Renal cortex interstitium (tissue), 15 donors: Measurements from ENCODE around the gene PIAS2. TPM values are rescaled to one million over a fixed set of nuclear protein-coding genes. Genes with fewer than 3 reads are reported as not detected.
A peak's percentile ranks its signal among the peaks of the same experiment; 100 is the strongest.
"Not testable (repeated sequence)": the region's sequence is repeated elsewhere in the genome, so short reads cannot be mapped to it uniquely, and the experiment has no call there.

Experiments
- DNase-seq, 11 donors: peaks; one replicate each; pipeline ENCODE4 v3.0.0-alpha.2; 2013; ENCODE audit warnings: low read depth in 9 of 11, low spot score in 4 of 11; ENCODE audit errors: extremely low read depth in 1 of 11
- long read RNA-seq, 16 experiments: transcript quantifications; one replicate each; lab custom pipeline, GENCODE V29; 2026
- polyA plus RNA-seq, 3 donors: library from polyadenylated mRNA; unstranded; fragments of 120-200 nt; gene quantifications; one replicate each; pipeline ENCODE4 v1.2.1, GENCODE V29; 2013; ENCODE audit not compliant: insufficient read length in 3 of 3

The PIAS2 gene, protein sequence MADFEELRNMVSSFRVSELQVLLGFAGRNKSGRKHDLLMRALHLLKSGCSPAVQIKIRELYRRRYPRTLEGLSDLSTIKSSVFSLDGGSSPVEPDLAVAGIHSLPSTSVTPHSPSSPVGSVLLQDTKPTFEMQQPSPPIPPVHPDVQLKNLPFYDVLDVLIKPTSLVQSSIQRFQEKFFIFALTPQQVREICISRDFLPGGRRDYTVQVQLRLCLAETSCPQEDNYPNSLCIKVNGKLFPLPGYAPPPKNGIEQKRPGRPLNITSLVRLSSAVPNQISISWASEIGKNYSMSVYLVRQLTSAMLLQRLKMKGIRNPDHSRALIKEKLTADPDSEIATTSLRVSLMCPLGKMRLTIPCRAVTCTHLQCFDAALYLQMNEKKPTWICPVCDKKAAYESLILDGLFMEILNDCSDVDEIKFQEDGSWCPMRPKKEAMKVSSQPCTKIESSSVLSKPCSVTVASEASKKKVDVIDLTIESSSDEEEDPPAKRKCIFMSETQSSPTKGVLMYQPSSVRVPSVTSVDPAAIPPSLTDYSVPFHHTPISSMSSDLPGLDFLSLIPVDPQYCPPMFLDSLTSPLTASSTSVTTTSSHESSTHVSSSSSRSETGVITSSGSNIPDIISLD
- 10 to 100 TPM; 24.4 to 27.7 (median 27.5) TPM for polyA plus RNA-seq
- long read RNA-seq, donor 1, full-length matches to known transcripts, result 3 of 3 reads
- long read RNA-seq, donor 1, partial matches to known transcripts, result 0 of 3 reads
- long read RNA-seq, donor 1, other reads (novel, unspliced or antisense), result 0 of 3 reads
- long read RNA-seq, donor 2, full-length matches to known transcripts, result 1 of 1 reads
- long read RNA-seq, donor 2, partial matches to known transcripts, result 0 of 1 reads
- long read RNA-seq, donor 2, other reads (novel, unspliced or antisense), result 0 of 1 reads
- long read RNA-seq, donor 3, full-length matches to known transcripts, result 4 of 27 reads
- long read RNA-seq, donor 3, partial matches to known transcripts, result 16 of 27 reads
- long read RNA-seq, donor 3, other reads (novel, unspliced or antisense), result 7 of 27 reads
- long read RNA-seq, donor 4, full-length matches to known transcripts, result 4 of 4 reads
- long read RNA-seq, donor 4, partial matches to known transcripts, result 0 of 4 reads
- long read RNA-seq, donor 4, other reads (novel, unspliced or antisense), result 0 of 4 reads
- long read RNA-seq, donor 5, result 0 reads
- long read RNA-seq, donor 6, full-length matches to known transcripts, result 2 of 2 reads
- long read RNA-seq, donor 6, partial matches to known transcripts, result 0 of 2 reads
- long read RNA-seq, donor 6, other reads (novel, unspliced or antisense), result 0 of 2 reads
- long read RNA-seq, donor 7, result 0 reads
- long read RNA-seq, donor 8, result 0 reads
- long read RNA-seq, donor 9, full-length matches to known transcripts, result 2 of 2 reads
- long read RNA-seq, donor 9, partial matches to known transcripts, result 0 of 2 reads
- long read RNA-seq, donor 9, other reads (novel, unspliced or antisense), result 0 of 2 reads
- long read RNA-seq, donor 10, full-length matches to known transcripts, result 4 of 4 reads
- long read RNA-seq, donor 10, partial matches to known transcripts, result 0 of 4 reads
- long read RNA-seq, donor 10, other reads (novel, unspliced or antisense), result 0 of 4 reads
- long read RNA-seq, donor 11, full-length matches to known transcripts, result 2 of 2 reads
- long read RNA-seq, donor 11, partial matches to known transcripts, result 0 of 2 reads
- long read RNA-seq, donor 11, other reads (novel, unspliced or antisense), result 0 of 2 reads
- long read RNA-seq, donor 12, result 0 reads
- long read RNA-seq, donor 13, result 0 reads
- long read RNA-seq, donor 14, full-length matches to known transcripts, result 1 of 1 reads
- long read RNA-seq, donor 14, partial matches to known transcripts, result 0 of 1 reads
- long read RNA-seq, donor 14, other reads (novel, unspliced or antisense), result 0 of 1 reads
- long read RNA-seq, donor 15, full-length matches to known transcripts, result 2 of 2 reads
- long read RNA-seq, donor 15, partial matches to known transcripts, result 0 of 2 reads
- long read RNA-seq, donor 15, other reads (novel, unspliced or antisense), result 0 of 2 reads
- long read RNA-seq, donor 16, full-length matches to known transcripts, result 9 of 19 reads
- long read RNA-seq, donor 16, partial matches to known transcripts, result 0 of 19 reads
- long read RNA-seq, donor 16, other reads (novel, unspliced or antisense), result 10 of 19 reads

DNA sequence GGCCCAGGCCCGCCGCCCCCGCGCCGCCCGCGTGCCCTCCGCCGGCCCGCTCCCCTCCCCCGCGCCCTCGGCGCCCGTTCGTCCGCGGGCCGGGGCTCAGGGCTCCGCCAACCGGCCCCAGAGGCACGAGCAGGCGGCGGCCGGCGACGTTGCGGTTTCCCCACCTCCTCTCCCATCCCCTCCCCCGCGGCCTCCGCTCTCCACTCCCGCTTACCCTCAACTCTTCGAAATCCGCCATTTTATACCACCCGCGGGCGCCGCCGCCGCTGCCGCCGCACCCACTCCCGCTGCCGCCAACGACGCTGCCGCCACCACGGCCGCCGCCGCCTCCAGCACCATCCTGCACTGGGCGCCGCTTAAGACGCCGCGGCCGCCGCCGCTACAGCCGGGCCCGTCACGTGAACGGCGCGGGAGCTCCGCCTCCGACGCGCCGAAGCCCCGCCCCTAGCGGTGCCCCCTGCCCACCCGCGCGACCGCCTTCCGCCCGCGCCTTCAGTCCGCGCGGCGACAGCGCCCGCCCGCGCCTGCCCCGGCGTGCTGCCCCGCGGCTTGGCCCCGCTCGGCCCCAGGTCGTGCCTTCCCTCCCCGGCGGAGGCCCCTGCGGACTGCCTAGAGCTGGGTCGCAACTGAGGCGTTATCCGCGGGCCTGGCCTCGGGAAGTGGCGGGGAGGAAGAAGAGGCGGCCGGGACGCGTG, at the start of gene PIAS2, which contains the start of gene KATNAL2:
Gene PIAS2 (minus strand): TSS at position 400 of the 695 bp plus-strand sequence. CDS start 162 bp downstream, at position 238.
Gene KATNAL2 (plus strand): TSS at position 495 of the 695 bp plus-strand sequence. CDS start 29,271 bp downstream, outside the sequence.
- peak in 9 of 11 donors; percentile 53 to 77 (median 72) for DNase-seq

DNA sequence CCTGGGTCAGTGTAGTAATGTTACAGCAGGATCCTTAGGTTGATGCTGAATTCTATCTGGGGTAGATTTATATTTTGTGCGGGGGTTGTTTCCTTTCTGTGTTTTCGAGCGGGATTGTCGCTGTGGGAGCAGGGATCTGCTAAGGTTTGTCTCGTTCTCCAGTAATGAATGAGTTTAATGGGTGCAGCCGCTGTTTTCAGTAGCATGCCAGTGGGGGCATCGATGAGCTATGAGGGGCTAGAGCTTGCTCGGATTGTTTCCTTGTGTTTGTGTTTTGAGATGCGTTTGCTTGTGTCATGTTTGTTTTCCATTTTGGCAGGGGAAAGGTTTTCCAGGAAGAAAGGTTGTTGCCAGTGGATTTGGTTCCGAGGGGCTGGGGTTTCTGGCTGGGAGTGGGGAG, 49.0 kb upstream of the PIAS2 start:
- DNase-seq, result not testable (repeated sequence)

DNA sequence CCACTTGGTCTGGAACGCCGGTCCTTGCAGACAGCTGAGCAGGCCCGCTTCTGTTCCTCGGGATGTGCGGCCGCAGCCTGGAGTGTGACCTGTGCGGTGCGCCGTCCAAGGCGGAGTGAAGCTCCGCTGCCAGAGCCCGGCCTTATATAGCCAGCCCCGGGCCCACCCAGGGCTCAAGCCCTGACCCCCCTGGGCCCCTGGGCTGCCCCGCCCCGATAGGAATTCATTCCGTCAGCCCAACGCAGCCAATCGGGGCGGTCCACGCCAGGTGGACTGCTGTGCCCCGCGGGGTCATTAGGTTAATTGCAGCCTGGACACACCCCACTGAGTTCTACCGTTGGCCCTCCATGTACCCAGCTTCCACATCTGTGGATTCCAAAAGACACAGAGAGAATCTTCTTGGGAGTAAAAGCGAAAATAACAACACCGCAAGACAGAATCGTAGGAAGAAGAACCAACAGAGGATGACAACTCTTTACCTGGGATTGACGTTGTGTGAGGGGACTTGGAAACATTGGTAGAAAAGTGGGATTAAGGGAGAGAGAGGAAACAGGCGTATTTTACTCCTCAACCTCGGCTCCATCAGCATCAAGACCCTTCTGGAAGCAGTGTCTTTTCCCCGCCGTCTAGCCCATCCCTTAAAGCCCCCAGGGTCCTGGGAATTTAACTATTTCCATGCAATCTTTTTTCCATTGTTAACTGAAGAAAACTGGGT, 47.4 kb upstream of the PIAS2 start:
- not testable (repeated sequence) for DNase-seq

DNA sequence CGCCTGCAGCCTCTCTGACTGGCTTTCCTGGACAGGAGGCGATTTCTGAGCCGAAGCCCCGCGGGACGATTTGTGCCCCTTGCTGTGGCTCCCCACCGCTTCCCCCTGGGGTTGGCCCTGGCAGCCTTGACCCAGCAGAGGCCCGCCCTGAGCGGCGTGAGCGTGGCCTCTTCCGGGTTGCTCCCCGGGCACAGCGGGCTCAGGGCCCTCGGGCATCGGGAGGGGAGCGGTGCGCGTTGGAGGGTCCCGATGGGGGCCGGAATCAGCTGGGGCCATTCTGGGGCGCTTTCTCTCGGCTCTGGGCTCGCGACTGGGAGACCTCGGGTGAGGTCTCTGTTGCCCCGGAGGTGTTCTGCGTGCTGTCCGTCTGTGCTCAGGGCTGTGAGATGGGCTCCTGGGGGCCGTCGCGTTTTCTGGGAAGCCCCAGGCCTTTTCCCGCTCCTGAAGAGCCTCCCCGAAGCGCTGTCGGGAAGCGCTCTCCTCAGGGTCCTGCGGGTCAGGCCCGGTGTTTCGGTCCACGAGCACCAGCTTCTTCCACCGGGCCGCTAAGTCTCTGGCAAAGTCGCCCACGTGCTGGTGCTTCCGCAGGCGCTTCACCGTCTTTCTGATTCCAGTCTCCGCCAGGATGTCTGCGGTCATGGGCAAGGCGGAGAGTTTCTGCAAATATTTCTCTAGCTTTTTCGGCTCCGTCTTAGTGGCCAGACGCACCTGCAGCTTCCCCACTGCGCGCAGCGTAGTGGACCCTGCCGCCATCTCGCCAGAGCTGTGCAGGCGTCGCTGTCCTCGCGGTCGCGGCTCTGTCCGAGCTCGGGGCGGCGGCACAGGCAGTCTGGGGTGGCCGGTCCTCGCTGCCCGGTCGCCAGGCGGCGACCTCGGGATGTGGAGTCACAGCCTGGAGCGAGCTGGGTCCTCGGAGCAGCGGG, 46.6 kb upstream of the PIAS2 start:
- not testable (repeated sequence) for DNase-seq

DNA sequence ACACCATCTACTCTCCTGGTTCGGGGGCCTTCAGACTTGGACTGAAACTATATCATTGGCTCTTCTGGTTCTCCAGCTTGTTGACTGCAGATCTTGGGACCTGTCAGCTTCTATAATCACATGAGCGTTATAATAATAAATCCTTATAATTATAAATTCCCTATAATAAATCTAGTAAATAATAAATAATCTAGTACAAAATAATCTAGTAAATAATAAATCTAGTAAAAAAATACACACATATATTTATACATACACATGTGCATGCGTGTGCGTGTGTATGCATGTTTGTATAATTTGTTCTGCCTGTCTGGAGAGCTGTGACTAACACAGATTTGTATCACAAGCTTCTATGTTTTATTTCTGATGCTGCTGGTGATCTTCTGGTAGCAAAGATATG, 40.9 kb upstream of the PIAS2 start:
- DNase-seq, result no peak

DNA sequence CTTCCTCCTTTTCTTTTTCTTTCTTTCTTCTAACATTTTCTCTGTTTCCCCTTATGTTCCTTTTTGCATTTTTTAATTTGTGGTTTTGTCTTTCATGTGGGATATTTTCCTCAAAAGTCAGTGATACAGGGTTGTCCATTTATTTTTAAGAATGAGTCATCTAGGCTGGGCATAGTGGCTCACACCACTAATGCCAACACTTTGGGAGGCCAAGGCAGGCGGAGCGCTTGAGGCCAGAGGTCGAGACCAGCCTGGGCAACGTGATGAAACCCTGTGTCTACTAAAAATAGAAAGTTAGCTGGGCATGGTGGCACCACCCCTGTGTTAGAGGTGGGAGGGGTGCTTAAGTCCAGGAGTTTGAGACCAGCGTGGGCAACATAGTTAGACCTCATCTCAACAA, 35.9 kb upstream of the PIAS2 start:
- DNase-seq, result no peak

DNA sequence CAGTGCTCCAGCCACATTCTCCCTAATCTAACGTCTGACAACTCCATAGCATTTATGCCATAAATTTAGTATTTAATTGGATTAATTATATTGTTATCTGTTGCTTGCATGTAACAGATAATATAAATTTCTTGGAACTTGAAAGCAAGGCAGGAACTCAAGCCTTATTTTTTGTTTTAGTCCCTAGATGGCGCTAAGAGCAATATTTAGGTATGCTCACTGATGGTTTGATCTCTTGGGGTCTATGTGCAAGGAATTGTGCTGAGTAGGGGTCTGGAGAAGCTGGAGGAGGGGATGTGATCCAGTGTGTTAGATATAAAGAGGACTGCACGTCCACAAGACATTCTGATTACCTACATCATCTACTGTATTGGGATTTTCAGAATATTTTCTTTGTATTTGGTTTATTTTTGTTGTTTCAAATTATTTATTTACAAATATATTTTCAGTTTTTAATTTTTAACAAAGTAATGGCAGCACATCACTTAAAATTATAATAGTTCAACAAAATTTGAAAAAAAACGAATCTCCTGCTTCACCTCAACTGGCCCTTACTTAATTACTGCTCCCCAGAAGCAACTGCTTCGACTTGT, 32.9 kb upstream of the PIAS2 start:
- DNase-seq, result no peak

DNA sequence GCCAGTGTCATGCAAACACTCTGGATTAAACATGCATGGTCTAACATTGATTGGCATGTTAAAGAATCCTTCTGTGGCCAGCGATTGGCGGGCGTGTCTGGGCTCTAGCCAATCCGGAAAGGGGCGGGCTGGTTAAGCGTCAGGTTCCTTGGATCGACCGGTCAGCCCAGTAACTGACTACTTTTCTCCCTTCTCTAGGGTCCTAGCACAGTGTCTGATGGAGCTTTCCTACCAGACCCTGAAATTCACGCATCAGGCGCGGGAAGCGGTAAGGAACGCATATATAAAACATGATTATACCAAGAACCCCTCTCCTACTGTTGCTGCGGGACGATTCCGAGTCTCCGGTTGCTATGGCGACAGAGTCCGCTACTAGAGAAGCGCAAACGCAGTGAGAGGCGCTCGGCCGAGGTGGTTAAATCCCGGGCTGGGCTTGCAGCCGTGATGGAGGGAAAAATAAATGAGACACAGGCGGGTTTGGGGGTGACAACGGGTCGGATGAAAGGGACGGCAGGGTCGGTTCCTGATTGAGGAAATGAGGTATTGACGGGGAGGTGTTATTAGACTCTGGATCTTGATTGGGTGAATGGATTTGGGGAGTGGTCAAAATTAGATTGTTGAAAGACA, 29.5 kb upstream of the PIAS2 start:
- DNase-seq, result peak in 9 of 11 donors; percentile 68 to 84 (median 78)

DNA sequence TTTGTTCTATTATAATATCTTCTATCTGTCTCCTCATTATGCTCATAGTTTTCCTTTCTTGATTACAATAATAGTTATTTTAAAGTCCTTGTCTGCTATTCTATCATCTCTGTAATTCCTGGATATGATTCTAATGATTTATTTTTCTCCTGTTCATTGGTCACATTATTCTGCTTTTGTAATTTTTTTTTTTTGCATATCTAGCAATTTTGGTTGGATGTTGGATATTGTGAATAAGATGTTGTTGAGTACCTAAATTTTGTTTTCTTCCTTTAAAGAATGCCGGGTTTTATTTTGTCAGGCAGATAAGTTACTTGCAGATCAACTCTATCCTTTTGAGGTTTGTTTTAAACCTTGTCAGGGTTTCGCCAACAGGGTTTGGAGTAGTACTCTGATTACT, 25.3 kb upstream of the PIAS2 start:
- no peak for DNase-seq

DNA sequence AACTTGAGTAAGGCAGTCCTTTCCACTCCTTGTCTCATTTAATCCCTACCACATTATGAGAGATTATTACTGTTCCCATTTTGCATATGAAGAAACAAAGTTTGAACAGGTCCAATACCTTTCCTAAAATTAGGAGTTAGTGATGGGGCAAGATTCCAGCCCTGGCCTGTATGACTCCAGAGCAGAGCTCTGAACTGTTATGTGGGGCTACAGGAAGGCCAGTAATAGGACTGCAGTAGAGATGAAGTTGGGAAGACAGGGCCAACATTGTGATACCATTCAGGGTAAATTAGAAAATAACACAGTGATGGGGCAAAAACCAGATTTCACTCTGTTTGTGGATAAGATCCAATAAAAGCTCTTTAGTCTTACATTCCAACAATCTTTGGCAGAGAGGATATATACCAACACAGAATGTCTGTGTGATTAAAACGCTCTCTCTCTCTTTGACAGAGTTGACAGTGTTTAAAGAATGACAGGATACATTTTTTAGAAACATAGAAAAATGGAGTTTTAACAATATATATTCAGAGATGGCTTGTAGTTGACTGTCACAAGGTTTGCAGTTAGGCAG, 22.8 kb upstream of the PIAS2 start:
- DNase-seq, result no peak

DNA sequence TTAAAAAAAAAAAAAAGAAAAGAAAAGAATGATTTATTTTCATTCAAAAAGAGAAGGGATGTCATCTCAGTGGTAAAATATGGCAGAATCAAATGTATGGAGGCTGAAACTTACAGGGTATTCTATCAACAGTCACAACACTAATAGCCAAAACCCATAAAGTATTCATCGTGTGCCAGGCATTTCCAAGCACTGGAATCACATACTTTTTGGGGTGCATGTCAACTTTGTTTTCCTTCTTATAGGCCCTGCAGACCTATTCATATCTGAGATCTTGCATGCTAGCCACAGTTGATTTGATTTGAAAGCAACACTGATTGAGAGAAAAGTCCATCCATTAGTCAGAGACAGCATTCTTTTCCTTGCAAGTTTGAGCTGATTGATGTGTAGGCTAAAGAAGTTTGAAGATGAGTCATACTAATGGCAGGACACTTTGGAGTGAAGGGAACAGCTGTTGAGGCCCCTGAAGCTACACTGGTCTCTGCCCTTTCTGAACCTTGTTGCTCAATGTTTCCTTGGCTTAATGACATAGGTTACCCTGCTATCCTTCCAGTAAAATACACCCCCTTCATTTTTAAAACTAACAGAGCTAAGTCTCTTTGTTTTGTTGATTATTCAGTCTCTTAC, 22.1 kb upstream of the PIAS2 start:
- DNase-seq, result no peak

DNA sequence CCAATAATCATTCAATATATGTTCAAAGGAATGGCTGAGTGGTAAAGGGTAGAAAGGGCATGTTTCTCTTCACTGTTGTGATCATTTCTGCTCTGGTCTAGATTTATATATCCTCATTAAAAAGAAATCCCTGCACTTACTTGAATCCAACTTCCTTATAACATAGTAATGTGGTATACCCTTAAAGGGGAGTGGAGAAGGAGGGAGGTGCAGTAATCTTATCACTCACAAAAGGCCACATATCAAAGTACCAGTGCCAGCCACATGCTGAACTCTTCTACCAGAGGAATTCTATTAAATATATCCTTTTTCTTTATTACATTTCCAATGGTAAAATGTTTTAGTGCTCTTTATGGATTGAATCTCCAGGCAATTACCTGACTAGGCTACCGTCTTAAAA, 3.3 kb upstream of the PIAS2 start:
- DNase-seq, result no peak

DNA sequence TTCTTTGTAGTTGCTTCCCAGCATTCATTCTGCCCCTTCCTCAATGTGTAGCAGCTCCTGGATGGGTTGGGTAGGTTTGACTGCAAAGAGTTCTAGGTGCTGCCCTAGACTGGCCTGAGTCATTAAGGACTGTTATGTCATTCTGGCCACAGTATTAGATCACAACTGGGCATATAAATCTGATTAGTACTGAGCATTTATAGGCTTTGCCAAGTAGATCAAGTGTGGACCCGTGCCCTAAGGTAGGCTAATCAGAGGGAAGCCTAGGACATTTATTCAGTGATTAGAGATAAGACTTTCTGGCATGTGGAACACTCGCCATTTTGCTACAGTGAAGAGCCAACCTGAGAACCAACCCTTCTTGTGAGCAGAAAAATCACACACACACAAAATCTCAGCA, 2.8 kb upstream of the PIAS2 start:
- DNase-seq, result no peak
